HG02938 (cell line): ENCODE data around the gene HOXA5.

Source experiments
- ATAC-seq: cut with Tn5 transposase; IDR thresholded peaks from one replicate; pipeline ENCODE4 v1.9.1; 2021; ENCODE audit warnings: mild to moderate bottlenecking, moderate library complexity; ENCODE audit not compliant: unreplicated experiment

The HOXA5 gene

DNA sequence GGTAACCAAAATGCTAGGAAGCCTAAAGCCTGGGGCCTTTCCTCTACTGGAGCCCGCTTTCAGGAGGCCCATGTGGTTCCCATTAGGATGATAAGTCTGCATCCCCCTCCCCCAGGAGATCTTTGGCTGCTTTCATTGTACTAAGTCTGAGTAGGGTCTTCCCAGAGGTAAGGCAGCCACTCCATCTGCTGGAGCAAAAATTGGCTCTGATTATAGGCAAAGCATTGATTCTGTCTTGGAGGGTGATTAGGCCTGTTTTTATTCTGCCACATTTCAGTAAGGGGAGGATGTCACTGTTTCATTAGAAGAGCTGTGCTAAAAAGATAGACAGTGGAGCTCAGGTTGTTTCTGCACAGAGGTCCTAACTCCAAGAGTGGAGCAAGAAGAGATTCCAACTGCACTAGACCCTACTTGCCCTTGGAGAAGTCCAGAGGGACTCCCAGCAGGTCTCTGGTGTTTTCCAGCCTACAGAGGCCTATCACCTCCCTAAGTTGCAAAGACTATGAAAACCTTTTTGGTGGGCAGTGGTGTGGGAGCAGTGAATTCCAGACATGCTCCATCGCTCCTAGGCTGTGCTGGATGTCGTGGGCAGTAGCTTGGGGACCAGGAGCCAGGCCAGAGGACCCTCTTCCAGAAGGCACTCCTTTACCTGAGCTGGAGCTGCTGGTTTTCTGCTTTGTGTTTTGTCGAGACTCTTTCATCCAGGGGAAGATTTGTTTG lies 33.9 kb downstream of the HOXA5 start:
- no peak for ATAC-seq

DNA sequence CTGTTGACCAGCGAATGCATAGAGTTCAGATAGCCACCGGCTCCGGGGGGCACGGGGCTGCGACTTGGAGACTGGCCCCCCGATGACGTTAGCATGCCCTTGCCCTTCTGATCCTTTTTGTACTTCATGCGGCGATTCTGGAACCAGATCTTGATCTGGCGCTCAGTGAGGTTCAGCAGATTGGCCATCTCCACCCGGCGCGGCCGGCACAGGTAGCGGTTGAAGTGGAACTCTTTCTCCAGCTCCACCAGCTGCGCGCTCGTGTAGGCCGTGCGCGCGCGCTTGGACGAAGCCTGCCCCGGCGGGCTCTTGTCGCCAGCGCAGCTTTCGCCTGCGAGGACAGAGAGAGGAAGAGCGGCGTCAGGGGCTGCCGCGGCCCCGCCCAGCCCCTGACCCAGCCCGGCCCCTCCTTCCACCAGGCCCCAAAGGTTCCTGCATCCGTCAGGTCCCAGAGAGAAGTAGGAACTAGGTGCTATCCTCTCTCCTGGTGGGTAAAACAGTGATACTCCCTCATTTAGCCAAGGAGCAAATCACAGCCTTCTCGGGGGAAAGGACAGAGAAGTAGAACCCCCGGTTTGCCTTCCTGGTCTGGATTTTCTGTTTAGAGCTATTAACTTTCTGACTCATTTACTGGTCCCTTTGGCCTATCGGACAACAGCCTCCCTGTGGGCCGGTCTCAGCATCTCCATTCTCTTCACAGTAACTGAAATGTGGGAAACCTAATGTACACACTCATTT lies 34.9 kb downstream of the HOXA5 start:
- no peak for ATAC-seq

DNA sequence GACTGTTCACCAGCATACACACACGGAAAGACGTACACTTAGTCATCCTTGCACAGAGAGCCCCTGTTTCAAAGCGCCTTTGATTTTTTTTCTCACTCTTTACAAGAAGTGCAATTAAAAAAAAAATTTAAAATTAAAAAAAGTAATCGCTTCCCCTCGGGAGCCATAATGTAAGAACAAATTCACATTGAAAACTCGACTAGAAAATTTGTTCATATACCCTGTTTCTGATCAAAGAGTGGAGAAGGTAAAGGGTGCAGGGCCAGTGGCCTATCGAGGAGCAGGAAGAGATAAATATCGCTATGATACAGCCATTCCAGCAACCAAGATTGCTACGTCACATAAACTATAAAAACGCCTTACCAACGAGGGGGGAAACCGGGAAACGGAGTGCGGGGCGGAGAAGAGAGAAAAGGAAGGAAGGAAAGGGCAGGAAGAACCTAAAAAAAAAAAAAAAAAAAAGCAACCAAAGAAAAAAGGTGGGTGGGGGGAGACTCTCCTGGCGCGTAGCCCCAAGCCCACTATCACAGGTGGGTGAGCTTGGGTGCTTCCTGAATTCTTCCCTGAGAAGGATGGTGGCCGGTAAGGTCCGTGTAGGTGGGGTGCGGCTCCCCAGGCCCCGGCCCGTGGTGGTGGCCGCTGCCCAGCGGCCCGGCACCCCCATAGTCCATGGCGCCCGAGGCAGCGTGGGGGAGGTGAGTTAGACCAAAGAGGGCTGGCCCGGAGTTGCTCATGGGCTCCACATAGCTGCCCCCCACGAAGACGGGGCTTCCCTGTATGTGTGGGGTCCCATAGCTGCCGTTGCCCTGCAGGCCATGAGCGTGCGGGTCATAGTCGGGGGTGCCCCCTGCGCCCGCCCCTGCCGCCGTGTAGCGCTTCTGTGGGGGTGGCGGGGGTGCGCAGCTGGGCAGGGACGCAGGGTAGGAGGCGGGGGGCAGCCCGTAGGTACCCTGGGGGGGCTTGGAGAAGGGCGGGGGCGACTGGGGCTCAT lies 35.8 kb downstream of the HOXA5 start:
- no peak for ATAC-seq

DNA sequence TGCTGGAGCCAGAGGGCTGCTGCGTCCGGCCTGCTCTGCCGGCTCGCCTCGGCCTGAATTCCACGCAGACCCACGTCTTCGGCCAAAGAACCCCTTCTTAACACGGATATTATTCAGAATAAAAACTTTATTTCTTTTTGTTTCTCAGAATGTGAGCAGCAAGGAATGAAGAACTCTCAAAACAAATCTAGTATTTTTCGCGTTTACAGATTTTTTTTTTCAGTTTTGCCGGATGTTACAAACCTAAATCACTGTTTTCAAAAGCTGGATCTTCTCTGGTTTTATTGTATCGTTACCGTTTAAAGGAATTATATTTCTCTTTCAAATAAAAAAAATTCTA lies 36.6 kb downstream of the HOXA5 start:
- ATAC-seq: no peak

DNA sequence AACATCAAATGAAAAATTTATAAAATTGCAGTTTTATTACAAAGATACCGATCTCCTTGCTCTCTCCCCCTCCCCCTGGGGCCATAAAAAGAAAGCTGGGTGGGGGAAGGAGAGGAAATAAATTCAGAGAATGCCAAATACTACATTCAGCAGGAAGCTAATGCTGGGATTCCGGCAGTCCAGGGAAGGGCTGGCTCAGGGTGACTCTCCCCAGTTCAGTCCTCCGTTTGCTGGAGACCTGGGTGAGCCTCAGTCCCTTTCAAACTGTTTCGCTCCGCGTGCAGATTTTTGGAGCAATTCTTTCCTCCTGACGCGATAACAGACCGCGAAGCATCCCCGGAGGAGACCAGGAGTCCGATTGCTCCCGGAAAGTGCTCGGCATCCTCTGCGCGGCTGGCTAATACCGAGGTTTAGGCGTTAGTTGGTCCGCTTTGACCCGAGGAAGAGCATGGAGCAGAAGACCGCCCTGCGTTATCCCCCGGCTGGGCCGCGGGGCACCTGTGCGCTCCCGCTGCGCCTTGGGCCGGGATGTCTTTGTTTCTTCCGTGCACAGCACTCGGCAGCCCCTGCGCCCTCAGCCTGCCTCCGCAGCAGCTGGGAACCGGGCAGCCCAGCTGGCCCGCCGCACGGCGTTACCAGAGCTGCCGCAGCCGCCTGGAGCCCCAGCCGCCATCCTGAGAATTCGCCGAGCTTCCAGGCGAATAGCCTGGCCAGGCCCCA lies 37.1 kb downstream of the HOXA5 start:
- ATAC-seq: no peak

DNA sequence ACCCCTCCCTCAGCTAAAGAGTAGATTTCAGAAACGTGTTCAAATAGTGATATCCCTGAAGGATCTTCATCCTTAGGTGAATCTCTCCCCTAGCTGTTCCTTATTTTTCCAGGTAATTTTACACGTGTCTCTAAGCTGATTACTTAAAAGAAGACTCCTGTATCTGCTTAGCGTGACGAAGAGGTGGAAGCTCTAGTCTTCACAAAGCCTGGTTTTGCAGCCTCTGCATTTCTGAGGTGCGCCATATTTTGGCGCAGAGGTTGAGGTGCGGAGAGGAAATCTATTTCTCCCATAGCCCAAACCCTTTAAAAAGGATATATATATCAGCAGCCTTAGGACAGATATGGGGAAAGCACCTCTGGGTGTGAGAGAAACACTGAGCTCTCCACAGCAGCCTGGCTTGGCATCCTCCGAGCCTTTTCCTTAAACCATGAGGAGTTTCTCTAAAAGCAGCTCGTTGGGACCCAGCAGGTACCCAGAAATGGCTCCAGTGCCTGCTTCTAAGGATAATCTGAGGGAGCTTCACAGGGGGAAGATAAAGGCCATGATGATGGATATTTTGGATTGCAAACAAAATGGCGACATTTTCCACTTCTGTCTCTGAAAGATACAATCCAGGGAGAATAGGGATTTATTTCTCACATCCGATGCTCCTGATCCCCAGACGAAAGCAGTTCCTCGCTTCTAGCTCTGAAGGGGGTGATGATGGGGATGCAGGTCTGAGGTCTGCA lies 38.0 kb downstream of the HOXA5 start:
- ATAC-seq: no peak

DNA sequence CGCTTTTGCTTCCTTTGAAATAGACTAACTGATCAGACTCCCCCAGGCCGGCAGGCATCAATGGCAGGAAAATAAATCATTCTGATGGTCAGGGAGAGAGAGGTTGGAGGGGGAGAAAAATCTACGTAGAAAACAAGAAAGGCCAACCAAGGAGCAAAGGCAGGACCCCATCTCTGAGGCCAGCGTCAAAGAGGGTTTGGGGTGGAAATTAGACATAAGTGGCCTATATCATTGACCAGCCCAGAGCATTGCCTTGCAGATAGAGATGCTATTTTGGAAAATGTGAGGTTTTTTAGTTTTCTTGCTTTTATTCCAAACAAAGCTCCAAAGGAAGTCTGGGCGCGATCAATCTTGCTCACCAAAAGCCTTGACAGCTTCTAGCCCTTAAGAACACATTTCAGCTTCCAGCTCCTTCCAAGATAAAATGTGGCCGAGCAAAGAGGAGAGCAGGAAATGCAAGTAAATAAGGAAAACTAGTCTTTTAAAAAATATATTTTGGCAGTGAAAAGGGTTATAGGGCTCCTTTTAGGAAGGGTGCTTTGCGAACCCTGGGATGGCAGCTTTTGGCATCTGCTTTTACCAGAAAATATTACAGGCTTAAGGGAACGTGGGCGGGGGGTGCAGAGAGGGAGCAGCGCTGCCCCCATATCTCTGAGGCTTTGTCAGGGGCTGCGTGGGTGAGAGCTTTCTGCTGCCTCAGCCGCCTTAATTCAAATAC lies 39.0 kb downstream of the HOXA5 start:
- ATAC-seq: no peak

DNA sequence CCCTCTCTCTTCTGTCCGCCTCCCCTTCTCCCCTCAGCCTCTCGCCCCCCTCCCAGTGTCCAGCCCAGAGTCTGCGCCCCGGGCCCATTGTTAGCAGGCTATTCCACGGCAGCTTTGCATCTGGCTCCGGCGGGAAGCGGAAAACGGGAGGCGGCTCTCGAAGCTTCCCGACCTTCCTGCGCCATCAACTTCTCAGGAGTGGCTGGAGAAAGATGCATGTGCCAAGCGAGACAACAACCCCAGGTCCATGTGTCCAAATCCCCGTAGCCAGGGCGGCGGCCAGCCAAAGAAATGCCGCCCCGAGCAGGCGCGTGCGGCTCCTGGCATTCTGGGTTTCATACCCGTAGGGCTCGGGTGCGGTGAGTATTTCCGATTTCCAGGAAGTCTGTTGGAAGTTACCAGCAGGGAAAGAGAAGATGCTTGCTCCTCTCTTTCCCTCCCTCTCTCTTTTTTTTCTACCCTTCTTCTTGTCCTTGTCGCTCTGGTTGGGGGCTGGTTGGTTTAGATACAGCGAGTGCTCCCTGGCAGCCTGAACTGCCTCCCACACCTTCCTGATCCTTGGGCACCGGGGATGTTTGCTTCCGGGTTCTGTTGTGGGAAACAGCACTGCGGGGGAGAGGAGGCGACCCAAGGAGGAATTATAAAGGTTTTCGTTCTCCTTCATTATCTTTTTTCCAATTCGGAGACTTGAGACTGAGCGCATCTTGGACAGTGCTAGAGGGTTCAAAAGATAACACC lies 39.8 kb downstream of the HOXA5 start:
- no peak for ATAC-seq

DNA sequence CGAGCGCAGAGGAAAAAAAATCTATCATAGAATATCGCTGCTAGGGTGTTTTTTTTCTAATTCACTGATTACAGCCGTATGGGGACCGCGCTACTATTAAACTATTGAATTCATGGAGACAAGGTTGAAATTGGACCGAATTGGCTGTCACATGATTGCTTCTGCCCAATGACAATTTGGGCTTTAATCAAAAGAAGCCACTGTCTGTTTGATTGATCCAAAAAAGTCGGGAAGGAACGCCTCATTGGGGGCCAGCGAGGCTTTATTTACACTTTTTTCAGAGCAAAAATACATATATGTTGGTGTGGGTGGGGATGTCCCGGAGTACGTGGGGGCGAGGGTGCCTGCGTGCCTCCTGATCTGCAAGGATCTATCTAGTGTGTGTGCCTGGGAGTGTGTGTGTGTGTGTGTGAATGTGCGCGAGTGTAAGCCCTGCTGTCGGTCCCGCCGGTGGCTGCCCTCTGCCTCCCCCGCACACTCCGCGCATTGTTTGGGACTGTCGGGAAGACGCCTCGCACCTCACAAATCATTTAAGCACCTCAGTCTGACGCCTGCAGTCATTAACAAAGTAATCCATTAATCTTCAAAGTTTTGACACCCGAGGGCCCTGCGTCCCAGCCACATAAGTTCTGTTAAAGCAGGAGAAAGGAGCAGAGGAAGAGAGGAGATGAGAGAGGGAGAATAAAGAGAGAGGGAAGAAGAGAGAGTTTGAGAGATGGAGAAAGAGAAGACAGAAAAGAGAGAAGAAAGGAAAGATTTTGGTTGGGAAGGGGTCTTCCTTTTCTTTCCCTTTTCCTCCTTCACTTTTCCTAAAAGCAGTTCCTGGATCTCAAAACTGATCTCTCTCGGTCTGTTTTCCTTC lies 40.7 kb downstream of the HOXA5 start, which contains the start of gene HOXA2:
HOXA2 (minus strand) TSS at position 103 of the 862 bp plus-strand sequence. CDS start 183 bp downstream, outside the sequence.
- no peak for ATAC-seq

DNA sequence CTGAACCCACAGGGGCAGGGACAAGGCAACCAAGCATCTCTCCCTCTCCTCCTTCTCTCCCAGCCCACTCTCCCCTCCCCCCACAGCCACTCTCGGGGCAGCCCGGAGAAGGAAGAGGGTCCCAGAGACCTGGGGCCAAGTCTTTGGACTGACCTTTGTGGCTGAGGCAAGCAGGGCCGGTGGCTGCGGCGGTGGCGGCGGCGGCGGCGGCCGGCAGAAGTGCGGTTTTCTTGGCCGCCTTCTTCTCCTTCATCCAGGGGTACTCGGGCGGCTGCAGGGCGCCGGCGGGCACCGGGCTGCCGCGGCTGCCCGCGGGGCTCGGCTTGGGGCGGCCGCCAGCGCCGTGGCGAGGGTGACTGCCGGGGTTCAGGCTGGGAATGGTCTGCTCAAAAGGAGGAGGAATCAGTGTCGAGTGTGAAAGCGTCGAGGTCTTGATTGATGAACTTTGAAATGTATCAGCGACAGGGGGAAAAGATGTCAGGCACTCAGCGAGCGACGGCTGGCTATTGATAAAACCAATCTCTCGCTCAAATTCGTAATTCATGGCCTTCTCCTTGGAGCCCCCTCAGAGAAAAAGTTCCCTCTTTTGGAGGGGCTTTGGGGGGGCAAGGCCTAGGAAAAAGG lies 41.4 kb downstream of the HOXA5 start:
- no peak for ATAC-seq

DNA sequence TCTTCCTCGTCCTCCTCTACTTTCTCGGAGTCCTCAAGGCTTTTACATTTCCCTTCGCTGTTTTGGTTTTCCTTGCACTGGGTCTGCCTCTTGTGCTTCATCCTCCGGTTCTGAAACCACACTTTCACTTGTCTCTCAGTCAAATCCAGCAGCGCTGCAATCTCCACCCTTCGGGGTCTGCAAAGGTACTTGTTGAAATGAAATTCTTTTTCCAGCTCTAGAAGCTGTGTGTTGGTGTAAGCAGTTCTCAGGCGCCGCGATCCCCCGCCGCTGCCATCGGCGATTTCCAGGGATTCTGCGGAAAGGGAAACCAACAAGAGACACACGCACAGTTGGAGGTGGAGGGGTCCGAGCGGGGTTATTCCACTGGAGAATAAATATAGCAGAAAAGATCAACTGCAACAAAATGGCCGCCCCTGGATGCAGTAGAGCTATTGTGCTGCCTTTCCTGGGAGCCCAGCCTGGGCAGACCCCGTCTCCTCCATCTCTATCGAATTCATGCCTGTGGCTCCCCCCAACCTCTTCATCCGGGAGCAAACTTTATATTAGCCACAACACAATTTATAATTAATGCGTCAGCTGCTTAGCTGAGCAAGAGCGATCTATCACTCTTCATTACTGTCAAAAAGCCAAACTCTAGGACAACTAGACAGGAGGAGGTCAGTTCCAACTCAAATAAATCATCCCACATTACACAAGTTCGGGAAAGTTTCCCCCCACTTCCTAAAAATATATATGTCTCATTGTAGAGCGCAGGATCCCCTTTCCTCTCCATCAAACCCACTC lies 42.1 kb downstream of the HOXA5 start:
- no peak for ATAC-seq

DNA sequence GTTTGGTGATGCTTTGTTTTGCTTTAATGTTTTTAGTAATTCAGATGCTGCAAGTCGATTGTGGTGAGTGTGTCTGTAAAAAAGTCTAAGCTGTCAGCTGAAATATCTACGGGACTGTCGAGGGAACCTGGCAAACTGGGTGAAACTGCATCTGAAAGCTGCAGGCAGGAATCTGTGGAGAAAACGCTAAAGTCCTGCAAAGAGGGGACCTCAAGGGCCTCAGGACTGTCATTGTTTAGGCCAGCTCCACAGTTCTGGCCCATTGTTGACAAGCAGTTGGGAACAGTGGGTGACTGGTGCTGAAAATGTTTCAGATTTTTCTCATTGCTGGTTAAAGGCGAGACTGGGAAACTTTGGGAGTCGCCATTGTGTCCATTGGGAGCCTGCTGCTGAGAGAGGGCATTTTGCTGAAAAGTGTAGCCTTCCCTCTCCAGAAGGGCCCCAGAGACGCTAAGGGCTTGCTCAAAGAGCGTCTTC lies 42.7 kb downstream of the HOXA5 start:
- ATAC-seq: no peak

DNA sequence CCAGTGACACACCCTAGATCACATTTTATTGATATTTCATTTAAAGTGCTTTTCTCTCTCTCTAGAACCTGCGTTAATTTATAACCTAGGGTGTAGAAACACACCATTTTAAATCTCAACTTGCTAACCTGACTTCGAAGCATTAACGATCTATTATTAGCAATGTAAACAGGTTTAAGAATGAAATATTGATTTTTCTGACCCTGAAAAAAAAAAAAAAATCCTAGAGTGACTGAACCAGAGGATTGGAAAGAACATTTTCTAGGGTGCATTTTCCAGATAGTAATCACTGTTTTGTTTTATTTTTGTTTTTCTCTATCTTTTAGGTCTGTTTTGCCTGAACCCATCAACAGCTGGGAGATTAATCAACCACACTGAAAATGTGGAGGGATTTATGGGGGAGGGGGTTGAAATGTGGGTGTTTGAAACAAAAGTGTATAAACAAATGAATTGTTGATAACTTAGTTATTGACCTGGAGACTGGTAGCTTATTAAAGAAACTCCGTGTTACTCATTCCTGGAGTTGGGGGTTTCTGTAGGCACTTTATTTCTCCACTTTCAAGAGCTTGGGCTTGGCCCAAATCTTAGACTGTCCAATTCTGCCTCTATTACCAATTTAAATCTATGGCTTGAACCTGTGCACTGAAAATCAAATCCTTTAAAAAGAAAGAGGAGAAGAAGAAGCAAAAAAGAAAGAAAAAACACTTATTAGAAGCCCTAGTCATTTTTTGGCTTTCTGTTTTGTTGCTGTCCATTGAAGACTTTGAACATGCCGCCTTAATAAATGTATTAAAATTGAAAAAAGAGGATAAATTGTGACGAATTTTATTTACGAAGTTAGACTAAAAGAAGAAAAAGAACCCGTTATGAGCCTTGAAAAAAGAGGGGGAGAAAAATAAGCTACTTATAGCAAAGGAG lies 43.8 kb downstream of the HOXA5 start:
- no peak for ATAC-seq

DNA sequence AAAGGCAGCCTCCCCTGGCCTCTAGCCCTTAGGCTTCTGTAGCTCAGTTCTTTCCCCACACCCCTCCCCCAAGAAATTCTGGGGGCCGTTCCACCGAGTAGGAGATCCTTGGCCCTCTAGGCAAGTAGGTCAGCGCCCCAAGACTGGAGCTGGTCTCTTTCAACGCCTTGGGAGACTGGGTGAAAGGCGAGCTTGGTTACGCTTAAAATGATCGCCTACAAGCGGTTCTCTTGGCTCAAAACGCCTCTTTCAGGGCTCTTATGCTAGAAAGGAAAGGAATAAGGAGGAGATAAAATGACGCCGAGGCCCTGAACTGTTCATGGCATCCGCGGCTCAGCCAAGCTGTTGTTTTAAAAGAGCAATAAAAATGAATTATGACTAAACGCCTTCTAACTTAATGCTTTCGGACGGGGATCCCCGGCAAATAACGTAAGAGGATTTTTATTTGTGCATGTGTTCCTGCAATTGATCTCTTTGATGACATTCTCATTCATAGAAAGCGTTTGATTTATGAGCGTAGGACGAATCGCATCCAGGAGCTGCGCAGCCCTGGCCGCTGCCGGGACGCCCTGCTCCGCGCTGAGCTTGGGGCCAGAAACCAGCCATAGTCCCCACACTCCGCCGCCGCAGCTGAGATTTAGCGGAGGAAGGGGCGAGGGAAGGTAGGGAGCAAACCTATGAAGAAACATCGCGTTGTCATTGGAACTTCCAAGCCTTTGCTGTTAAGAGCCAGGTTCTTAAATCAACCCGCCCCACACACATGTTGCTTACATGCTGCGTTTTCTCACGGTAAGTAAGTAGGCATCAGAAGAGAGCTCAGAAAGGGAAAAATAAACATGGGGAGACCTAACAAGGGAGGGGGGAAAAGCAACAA lies 44.7 kb downstream of the HOXA5 start:
- no peak for ATAC-seq
